ENCODE measurements around the gene CD4. TPM values are rescaled to one million over a fixed set of nuclear protein-coding genes. Genes with fewer than 3 reads are reported as not detected.

Gene CD4
- total and polyA plus RNA-seq, 10 of the 15 experiments (the other 5 are each of a cell fraction or from before 2014, with no cell fraction given), result 0.24 to 1.6 (median 0.69) TPM

DNA sequence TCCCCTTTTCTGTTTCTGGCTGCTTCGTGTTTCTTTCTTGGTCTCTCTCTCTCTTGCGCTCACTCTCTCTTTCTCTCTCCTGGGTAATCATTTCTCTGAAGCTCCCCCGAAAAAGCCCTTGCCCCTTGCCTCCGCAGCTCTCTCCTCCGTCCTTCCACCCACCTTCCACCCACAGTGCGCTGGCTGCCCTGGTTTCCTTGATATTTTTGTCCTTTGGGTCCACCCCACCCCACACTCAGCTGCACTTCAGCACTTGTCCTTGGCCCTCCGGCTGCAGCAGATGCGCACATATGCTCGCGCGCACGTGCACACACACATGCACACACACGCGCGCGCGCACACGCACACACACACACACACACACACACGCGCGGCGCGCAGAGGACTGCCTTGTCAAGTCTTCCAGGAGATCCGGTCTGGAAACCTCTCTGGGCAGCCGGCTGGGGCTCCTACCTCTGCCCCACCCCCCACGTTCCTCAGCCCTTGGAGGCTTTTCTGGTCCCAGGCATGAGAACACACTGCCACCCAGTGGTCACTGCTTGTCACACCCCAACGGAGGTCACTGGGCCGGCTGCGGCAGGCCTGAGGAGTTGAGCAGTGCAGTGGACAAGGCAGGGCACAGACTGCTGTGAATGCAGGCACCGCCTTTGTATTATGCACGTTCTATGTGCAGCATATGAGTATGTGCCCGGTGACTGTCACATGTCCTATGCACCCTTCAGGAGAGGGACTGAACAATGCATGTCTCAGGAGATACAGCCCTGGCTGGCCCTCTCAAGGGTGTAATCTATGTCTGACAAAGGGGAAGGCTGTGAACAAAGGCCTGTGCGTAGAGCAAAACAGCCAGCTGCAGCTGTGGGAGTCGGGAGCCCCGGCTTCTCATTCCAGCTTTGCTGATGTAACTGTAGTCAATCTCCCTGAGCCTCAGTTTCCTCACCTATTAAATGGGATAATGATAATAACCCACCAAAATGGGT is 10.5 kb upstream of the CD4 start (continued):
- TF ChIP-seq, protein P1, sequence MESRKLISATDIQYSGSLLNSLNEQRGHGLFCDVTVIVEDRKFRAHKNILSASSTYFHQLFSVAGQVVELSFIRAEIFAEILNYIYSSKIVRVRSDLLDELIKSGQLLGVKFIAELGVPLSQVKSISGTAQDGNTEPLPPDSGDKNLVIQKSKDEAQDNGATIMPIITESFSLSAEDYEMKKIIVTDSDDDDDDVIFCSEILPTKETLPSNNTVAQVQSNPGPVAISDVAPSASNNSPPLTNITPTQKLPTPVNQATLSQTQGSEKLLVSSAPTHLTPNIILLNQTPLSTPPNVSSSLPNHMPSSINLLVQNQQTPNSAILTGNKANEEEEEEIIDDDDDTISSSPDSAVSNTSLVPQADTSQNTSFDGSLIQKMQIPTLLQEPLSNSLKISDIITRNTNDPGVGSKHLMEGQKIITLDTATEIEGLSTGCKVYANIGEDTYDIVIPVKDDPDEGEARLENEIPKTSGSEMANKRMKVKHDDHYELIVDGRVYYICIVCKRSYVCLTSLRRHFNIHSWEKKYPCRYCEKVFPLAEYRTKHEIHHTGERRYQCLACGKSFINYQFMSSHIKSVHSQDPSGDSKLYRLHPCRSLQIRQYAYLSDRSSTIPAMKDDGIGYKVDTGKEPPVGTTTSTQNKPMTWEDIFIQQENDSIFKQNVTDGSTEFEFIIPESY (IDR thresholded peaks at IDR 0.05), result no peak; the same call in 1 of the 2 replicates
- 0 out of 2 replicates have a peak, but pooled peaks have one; percentile 31 for TF ChIP-seq TBL1XR1 (IDR thresholded peaks at IDR 0.05; ENCODE audit: low read depth, low read length)
- 0 out of 2 replicates have a peak, but pooled peaks have one; percentile 20 for TF ChIP-seq POLR2A (IDR thresholded peaks at IDR 0.05; ENCODE audit: low read depth, low read length)
- TF ChIP-seq, protein P2, sequence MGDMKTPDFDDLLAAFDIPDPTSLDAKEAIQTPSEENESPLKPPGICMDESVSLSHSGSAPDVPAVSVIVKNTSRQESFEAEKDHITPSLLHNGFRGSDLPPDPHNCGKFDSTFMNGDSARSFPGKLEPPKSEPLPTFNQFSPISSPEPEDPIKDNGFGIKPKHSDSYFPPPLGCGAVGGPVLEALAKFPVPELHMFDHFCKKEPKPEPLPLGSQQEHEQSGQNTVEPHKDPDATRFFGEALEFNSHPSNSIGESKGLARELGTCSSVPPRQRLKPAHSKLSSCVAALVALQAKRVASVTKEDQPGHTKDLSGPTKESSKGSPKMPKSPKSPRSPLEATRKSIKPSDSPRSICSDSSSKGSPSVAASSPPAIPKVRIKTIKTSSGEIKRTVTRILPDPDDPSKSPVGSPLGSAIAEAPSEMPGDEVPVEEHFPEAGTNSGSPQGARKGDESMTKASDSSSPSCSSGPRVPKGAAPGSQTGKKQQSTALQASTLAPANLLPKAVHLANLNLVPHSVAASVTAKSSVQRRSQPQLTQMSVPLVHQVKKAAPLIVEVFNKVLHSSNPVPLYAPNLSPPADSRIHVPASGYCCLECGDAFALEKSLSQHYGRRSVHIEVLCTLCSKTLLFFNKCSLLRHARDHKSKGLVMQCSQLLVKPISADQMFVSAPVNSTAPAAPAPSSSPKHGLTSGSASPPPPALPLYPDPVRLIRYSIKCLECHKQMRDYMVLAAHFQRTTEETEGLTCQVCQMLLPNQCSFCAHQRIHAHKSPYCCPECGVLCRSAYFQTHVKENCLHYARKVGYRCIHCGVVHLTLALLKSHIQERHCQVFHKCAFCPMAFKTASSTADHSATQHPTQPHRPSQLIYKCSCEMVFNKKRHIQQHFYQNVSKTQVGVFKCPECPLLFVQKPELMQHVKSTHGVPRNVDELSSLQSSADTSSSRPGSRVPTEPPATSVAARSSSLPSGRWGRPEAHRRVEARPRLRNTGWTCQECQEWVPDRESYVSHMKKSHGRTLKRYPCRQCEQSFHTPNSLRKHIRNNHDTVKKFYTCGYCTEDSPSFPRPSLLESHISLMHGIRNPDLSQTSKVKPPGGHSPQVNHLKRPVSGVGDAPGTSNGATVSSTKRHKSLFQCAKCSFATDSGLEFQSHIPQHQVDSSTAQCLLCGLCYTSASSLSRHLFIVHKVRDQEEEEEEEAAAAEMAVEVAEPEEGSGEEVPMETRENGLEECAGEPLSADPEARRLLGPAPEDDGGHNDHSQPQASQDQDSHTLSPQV (IDR thresholded peaks at IDR 0.05), result peak; percentile 74; the same call in 1 of the 2 replicates
- TF ChIP-seq MXI1 (IDR thresholded peaks at IDR 0.05; ENCODE audit: low read depth, low read length), result peak; percentile 75; the same call in 1 of the 2 replicates
- TF ChIP-seq TCF12 (IDR thresholded peaks at IDR 0.05; ENCODE audit: low read depth, low read length), result 0 out of 2 replicates have a peak, but pooled peaks have one; percentile 21
- TF ChIP-seq, protein P3, sequence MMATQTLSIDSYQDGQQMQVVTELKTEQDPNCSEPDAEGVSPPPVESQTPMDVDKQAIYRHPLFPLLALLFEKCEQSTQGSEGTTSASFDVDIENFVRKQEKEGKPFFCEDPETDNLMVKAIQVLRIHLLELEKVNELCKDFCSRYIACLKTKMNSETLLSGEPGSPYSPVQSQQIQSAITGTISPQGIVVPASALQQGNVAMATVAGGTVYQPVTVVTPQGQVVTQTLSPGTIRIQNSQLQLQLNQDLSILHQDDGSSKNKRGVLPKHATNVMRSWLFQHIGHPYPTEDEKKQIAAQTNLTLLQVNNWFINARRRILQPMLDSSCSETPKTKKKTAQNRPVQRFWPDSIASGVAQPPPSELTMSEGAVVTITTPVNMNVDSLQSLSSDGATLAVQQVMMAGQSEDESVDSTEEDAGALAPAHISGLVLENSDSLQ (IDR thresholded peaks at IDR 0.05), result 0 out of 2 replicates have a peak, but pooled peaks have one; percentile 39
- peak; percentile 80; the same call in 1 of the 2 replicates for TF ChIP-seq SMARCA5 (IDR thresholded peaks at IDR 0.05)
- peak; percentile 83 for TF ChIP-seq GATAD2B (conservative IDR thresholded peaks at IDR 0.05; ENCODE audit: low read depth)
- 0 out of 2 replicates have a peak, but pooled peaks have one; percentile 46 for TF ChIP-seq SIN3A (IDR thresholded peaks at IDR 0.05; ENCODE audit: low read depth, low read length)
- peak; percentile 90 for TF ChIP-seq IKZF1 (conservative IDR thresholded peaks at IDR 0.05)
- TF ChIP-seq, protein P4, sequence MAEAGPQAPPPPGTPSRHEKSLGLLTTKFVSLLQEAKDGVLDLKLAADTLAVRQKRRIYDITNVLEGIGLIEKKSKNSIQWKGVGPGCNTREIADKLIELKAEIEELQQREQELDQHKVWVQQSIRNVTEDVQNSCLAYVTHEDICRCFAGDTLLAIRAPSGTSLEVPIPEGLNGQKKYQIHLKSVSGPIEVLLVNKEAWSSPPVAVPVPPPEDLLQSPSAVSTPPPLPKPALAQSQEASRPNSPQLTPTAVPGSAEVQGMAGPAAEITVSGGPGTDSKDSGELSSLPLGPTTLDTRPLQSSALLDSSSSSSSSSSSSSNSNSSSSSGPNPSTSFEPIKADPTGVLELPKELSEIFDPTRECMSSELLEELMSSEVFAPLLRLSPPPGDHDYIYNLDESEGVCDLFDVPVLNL (IDR thresholded peaks at IDR 0.05; ENCODE audit: low read depth, low read length), result 0 out of 2 replicates have a peak, but pooled peaks have one; percentile 33
- TF ChIP-seq CHD2 (IDR thresholded peaks at IDR 0.05; ENCODE audit: borderline replicate concordance, low read depth, low read length), result peak; percentile 91

Measured in GM12878 (cell line).